HG02885 (cell line): ENCODE data around the gene PRAMEF26.
"Not testable (repeated sequence)": the region's sequence is repeated elsewhere in the genome, so short reads cannot be mapped to it uniquely, and the experiment has no call there.

ENCODE experiments used
- ATAC-seq: cut with Tn5 transposase; IDR thresholded peaks from one replicate; pipeline ENCODE4 v1.9.1; 2021; ENCODE audit warnings: mild to moderate bottlenecking; ENCODE audit not compliant: unreplicated experiment, poor library complexity

Gene PRAMEF26

DNA sequence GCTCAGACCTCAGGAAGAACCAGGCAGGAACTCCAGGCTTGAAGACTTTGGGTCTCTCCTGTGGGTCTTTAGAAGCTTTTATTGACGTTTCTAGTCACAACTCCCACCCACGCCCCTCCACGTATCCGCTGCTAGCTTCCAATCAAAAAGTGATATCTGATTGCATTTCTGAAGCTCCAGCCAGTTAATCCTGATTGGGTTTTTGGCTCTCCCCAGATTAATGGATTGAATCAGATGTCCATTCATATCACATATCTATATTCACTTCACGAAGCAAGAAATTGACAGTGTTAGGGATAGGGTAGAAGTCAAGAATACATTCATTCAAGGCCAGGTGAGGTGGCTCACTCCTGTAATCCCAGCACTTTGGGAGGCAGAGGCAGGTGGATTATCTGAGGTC is at the start of gene PRAMEF26:
Gene PRAMEF26, minus strand, starts transcription at position 101 of the 400 bp plus-strand sequence. CDS start 2,914 bp downstream, outside the sequence.
- not testable (repeated sequence) for ATAC-seq

DNA sequence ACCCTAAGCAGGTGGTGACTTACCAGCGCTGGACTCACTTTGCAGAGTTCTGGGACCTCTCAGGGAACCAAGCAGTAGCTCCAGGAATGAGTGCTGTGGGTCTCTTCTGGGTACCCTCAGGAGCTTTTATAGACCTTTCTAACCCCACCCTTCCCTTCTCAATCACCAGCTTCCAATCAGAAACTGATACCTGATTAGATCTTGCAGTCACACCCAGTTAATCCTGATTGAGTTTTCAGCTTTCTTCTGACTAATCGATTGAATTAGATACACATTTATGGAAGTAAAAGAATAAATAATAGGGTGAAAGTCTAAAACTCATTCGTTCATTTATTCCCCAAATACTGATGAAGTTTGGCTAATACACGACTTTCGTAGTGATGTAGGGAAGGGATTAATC is 45.5 kb upstream of the PRAMEF26 start, which contains the start of gene PRAMEF13:
Gene PRAMEF13, minus strand, starts transcription at position 101 of the 400 bp plus-strand sequence. CDS start 1,820 bp downstream, outside the sequence.
- ATAC-seq = not testable (repeated sequence)

- not testable (repeated sequence) for ATAC-seq
Observed at GRCh38 chr1:13171548-13171947, 15.7 kb upstream of the PRAMEF26 start, which contains the start of gene PRAMEF9. Gene PRAMEF9 (plus strand): TSS chr1:13171848. CDS start chr1:13175281, 3,433 bp downstream.

- ATAC-seq = not testable (repeated sequence)
Observed at GRCh38 chr1:13165531-13165930, 9.7 kb upstream of the PRAMEF26 start, which contains the start of gene HNRNPCL4. Gene HNRNPCL4 (minus strand): TSS chr1:13165631. CDS start chr1:13165467, 164 bp downstream.

GRCh38 chr1:13116754-13117153 is 39.1 kb downstream of the PRAMEF26 start, which contains the start of gene HNRNPCL2:
Gene HNRNPCL2 (minus strand): TSS chr1:13116854. CDS start chr1:13116400, 454 bp downstream.
- ATAC-seq = not testable (repeated sequence)
